ENCODE results near the gene KCNT1. TPM values are rescaled to one million over a fixed set of nuclear protein-coding genes. Genes with fewer than 3 reads are reported as not detected.

The KCNT1 gene
- total RNA-seq, 1 donor from 2014 or later: not detected

DNA sequence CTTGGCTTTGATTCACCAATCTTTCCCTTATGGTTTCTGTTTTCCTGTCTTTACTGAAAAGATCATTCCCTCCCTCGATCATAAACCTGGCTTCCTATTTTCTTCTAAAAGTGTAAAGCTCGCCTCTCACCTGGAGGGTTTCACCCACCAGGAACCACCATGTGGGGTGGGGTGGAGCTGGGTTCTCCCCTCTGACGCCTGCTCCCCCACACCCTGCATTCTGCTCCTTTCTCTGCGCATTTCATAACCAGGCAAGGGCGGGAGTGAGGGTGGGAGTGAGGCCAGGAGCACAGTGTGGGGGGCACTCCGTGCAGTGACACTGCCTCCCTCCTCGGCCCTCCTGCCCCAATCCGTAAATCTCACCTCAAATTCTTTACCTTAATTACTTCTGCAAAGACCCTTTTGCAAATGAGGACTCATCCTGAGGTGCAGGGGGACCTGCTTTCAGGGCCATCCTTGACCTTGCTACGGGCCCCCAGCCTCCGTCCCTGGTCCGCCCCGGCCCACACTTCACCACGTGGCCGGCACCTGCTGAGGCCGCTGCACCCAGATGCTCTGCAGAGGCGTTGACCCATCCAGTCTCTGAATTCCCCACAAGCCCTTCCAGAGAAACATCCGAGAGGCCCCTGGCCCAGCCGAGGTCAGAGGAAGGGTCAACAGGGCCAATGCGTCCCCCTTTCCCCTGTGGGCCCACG, 59.3 kb downstream of the KCNT1 start:
- TF ChIP-seq, protein P1, sequence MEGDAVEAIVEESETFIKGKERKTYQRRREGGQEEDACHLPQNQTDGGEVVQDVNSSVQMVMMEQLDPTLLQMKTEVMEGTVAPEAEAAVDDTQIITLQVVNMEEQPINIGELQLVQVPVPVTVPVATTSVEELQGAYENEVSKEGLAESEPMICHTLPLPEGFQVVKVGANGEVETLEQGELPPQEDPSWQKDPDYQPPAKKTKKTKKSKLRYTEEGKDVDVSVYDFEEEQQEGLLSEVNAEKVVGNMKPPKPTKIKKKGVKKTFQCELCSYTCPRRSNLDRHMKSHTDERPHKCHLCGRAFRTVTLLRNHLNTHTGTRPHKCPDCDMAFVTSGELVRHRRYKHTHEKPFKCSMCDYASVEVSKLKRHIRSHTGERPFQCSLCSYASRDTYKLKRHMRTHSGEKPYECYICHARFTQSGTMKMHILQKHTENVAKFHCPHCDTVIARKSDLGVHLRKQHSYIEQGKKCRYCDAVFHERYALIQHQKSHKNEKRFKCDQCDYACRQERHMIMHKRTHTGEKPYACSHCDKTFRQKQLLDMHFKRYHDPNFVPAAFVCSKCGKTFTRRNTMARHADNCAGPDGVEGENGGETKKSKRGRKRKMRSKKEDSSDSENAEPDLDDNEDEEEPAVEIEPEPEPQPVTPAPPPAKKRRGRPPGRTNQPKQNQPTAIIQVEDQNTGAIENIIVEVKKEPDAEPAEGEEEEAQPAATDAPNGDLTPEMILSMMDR (IDR thresholded peaks at IDR 0.05): no peak
- no peak for DNase-seq (ENCODE audit: low spot score in 2 of 2)
- Histone ChIP-seq H3K27ac (no peak overlapping the region), H3K4me3 (no peak overlapping the region), H3K27me3 (no peaks in the 10 kb centered on the region), H3K36me3 (no peaks in the 10 kb centered on the region), H3K4me1 (no peaks in the 10 kb centered on the region), H3K9me3 (peaks cover 8 to 11% of the 10 kb centered on the region in 2 donors)
- intact Hi-C loops (cut with DNase I): no loop called here

- intact Hi-C loops (cut with DNase I): no loop called here
These were observed 59.8 kb downstream of the KCNT1 start for GRCh38 chr9:135761845-135762168.

DNA sequence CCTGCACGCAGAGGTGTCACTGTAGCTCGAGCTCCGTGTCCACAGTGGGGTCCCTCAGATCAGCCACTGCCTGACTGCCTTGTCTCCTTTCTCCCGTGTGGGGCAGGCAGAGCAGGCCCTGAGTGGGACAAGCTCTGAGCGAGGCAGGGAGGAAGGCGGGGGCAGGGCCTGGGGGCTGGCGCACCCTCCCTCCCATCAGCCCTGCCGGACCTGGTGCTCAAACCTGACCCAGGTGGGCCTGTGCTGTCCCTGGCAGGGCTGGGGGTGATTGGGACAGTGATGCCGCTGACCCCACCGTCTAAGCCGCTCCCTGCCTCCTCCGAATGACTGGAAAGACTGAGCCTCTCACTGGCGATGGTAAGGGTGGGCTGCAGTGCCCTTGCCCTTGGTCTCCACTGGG, 60.9 kb downstream of the KCNT1 start:
- H3K9me3 ChIP-seq: peaks cover 9 to 19% of the 10 kb centered on the region in 2 donors
- no peak for DNase-seq (ENCODE audit: low spot score in 2 of 2)
- intact Hi-C loops (cut with DNase I): no loop called here
- no peak overlapping the region for H3K27ac ChIP-seq
- no peaks in the 10 kb centered on the region for H3K36me3 ChIP-seq
- H3K4me3 ChIP-seq: no peak overlapping the region
- TF ChIP-seq, protein P1 (IDR thresholded peaks at IDR 0.05): no peak
- H3K27me3 ChIP-seq: no peaks in the 10 kb centered on the region
- H3K4me1 ChIP-seq: no peaks in the 10 kb centered on the region

More at GRCh38 chr9:135761845-135762168, 59.8 kb downstream of the KCNT1 start:
- H3K4me3 ChIP-seq: no peak overlapping the region
- no peaks in the 10 kb centered on the region for H3K27me3 ChIP-seq
- no peaks in the 10 kb centered on the region for H3K4me1 ChIP-seq
- DNase-seq (ENCODE audit: low spot score in 2 of 2): no peak
- no peak overlapping the region for H3K27ac ChIP-seq
- no peaks in the 10 kb centered on the region for H3K36me3 ChIP-seq
- H3K9me3 ChIP-seq: peaks cover 9 to 15% of the 10 kb centered on the region in 2 donors
- TF ChIP-seq, protein P1 (IDR thresholded peaks at IDR 0.05): no peak

GRCh38 chr9:135763716-135764446, 61.9 kb downstream of the KCNT1 start:
- Histone ChIP-seq H3K4me3 (no peak overlapping the region), H3K9me3 (peaks cover 9 to 19% of the 10 kb centered on the region in 2 donors), H3K36me3 (no peaks in the 10 kb centered on the region), H3K27ac (no peak overlapping the region), H3K27me3 (no peaks in the 10 kb centered on the region), H3K4me1 (no peaks in the 10 kb centered on the region)
- intact Hi-C loops (cut with DNase I): no loop called here
- TF ChIP-seq, protein P1 (IDR thresholded peaks at IDR 0.05): no peak
- DNase-seq (ENCODE audit: low spot score in 2 of 2): no peak

- TF ChIP-seq, protein P1 (IDR thresholded peaks at IDR 0.05): no peak
- intact Hi-C loops (cut with DNase I): no loop called here
- H3K27me3 ChIP-seq: no peaks in the 10 kb centered on the region
- peaks cover 9 to 19% of the 10 kb centered on the region in 2 donors for H3K9me3 ChIP-seq
- DNase-seq (ENCODE audit: low spot score in 2 of 2): no peak
- H3K4me1 ChIP-seq: no peaks in the 10 kb centered on the region
- H3K36me3 ChIP-seq: no peaks in the 10 kb centered on the region
- H3K27ac ChIP-seq: no peak overlapping the region
- H3K4me3 ChIP-seq: no peak overlapping the region
These were observed 62.7 kb downstream of the KCNT1 start for GRCh38 chr9:135764731-135765130.

All from ascending aorta (tissue), 2 donors.